ENCODE data around the gene PARP12.

GRCh38 chr7:139993592-139993991 lies 69.2 kb downstream of the PARP12 start:
- TF ChIP-seq CTCF (IDR thresholded peaks at IDR 0.05 in 8 of 11, conservative IDR thresholded peaks at IDR 0.05 in 3 of 11) (no peak), POLR2A (IDR thresholded peaks at IDR 0.05) (no peak), POLR2AphosphoS5 (IDR thresholded peaks at IDR 0.05) (no peak)
